SK-N-DZ (cell line): Measurements from ENCODE around the gene CELF4.

Source experiments
- DNase-seq: peaks from one replicate; pipeline ENCODE4 v3.0.0-alpha.2; 2015; ENCODE audit warnings: low spot score

CELF4 gene

GRCh38 chr18:37574113-37574512 is 8.5 kb upstream of the CELF4 start:
- DNase-seq: no peak

- no peak for DNase-seq
Measured at GRCh38 chr18:37572736-37573135, 7.1 kb upstream of the CELF4 start.

GRCh38 chr18:37571266-37571665 is 5.7 kb upstream of the CELF4 start:
- no peak for DNase-seq

GRCh38 chr18:37570336-37570930 is 4.8 kb upstream of the CELF4 start:
- DNase-seq: no peak

GRCh38 chr18:37568671-37569070 is 3.1 kb upstream of the CELF4 start:
- DNase-seq: no peak

- DNase-seq: no peak
Measured at GRCh38 chr18:37567994-37568359, 2.4 kb upstream of the CELF4 start.

- no peak for DNase-seq
Measured at GRCh38 chr18:37567061-37567993, 1.7 kb upstream of the CELF4 start.

- DNase-seq: no peak
Measured at GRCh38 chr18:37566479-37567060, 972 bp upstream of the CELF4 start.

- peak; percentile 74 for DNase-seq
Measured at GRCh38 chr18:37565977-37566478, 430 bp upstream of the CELF4 start.

GRCh38 chr18:37564711-37565100 is 892 bp downstream of the CELF4 start:
- DNase-seq: peak; percentile 44

GRCh38 chr18:37563931-37564392 is 1.6 kb downstream of the CELF4 start:
- DNase-seq: no peak

- no peak for DNase-seq
Measured at GRCh38 chr18:37561986-37562385, 3.6 kb downstream of the CELF4 start.

GRCh38 chr18:37560003-37560402 is 5.6 kb downstream of the CELF4 start:
- DNase-seq: no peak

- DNase-seq: no peak
Measured at GRCh38 chr18:37559194-37559593, 6.4 kb downstream of the CELF4 start.

- no peak for DNase-seq
Measured at GRCh38 chr18:37554399-37554787, 11.2 kb downstream of the CELF4 start.

- no peak for DNase-seq
Measured at GRCh38 chr18:37553633-37554398, 11.8 kb downstream of the CELF4 start.

GRCh38 chr18:37552286-37552685 is 13.3 kb downstream of the CELF4 start:
- DNase-seq: no peak

GRCh38 chr18:37551846-37552245 is 13.8 kb downstream of the CELF4 start:
- DNase-seq: no peak

- DNase-seq: no peak
Measured at GRCh38 chr18:37551249-37551648, 14.3 kb downstream of the CELF4 start.

GRCh38 chr18:37550118-37550875 is 15.3 kb downstream of the CELF4 start:
- DNase-seq: no peak
